Measurements from ENCODE around the gene CCDC112. TPM values are rescaled to one million over a fixed set of nuclear protein-coding genes. Genes with fewer than 3 reads are reported as not detected.
A peak's percentile ranks its signal among the peaks of the same experiment; 100 is the strongest.
"Not testable (repeated sequence)": the region's sequence is repeated elsewhere in the genome, so short reads cannot be mapped to it uniquely, and the experiment has no call there.

CCDC112 gene
- polyA plus RNA-seq, 5 donors: 12.5 to 19.9 (median 19.3) TPM

DNA sequence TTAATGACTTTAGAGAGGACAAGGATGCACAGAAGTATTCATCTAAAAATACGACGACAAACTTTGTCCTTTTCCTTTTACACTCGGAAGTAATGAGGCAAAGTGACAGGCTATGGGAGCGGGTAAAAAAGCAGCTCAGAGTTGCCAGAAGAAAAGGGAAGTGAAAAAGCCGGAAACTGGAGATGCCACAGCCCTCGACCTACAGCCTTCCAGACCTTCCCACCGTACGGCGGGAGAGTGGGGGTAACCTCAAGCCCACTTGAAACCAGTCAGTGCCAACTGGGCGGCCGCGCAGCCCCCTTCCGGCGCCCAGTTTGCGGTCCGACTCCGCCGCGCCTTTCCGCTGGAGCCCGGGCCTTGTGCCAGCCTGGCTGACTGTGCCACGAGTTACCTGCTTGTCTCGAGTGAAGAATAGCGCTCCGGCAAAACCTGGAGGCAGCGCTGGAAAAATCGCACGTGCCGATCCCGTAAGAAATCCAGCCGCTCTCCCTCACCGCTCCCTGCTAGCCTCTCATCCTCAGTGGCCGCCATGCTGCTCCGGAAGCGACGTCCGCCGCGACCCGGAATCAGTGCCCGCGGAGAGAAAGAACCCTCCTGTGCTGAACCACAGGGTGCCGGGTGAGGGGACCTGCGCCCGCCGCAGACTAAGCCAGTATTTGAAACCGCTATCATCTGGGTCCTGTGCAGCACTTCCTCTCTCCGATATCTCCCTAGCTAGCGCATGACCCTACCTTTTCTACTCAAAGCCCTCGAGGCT is 34.0 kb downstream of the CCDC112 start, which contains the start of gene PGGT1B:
Gene PGGT1B, minus strand, starts transcription at position 557 of the 757 bp plus-strand sequence. Its CDS starts 26 bp downstream, at position 531.
- DNase-seq: peak; percentile 61 to 70

DNA sequence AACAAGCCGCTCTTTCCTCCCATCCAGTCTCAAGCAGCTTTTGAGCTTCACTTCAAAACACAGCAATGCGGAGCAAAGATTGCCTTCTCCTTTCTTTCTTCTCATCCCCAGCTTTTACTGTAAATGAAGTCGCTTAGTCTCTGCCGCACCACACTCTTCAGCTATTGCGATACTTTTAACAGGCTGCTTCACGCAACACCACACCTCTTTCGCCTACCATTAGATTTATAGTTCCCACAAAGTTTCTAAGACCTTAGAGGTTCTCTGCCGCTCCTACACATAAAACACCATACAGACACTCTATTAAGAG is 34.5 kb downstream of the CCDC112 start:
- DNase-seq: peak in 1 of 2 donors; percentile 5

GRCh38 chr5:115260248-115260647 is 36.2 kb downstream of the CCDC112 start:
- no peak for DNase-seq

DNA sequence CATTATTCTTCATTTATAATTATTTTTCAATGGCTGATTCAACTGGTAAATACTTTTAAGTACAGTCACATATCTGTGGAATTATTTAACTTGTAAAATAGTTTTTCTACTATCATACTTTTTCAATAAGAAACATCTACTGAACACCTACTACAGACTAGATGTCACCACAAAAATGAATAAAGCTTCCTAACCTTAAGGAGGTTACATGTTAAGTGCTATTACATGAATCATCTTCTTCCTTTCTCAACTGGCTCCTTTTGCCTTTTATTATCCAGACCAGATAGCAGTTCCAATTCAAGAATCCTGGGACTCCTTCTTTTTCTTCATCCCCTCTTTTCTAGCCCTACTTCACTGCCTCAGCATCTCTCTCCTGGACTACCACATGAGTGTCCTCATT is 38.5 kb downstream of the CCDC112 start:
- no peak for DNase-seq

GRCh38 chr5:115249379-115249778 is 47.1 kb downstream of the CCDC112 start:
- not testable (repeated sequence) for DNase-seq

- peak; percentile 13 to 24 for DNase-seq
Observed at GRCh38 chr5:115246361-115246991, 50.0 kb downstream of the CCDC112 start.

DNA sequence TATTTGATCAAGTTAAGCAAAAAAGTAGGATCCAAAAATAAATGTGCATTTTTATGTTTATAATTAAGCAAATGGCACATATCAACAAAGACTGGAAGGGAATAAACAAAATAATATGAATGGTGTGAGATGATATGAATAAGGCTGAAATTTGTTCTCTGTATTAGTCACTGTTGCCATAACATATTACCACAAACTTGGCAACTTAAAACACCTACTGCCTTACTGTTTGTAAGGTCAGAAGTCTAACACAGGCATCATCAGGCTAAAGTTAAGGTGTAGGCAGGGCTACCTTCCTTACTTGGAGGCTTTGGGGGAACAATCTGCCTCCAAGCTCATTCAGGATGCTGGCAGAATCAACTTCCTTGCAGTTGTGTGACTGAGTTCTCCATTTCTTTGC is 53.0 kb downstream of the CCDC112 start:
- no peak for DNase-seq

GRCh38 chr5:115241881-115242642 is 54.4 kb downstream of the CCDC112 start:
- DNase-seq: no peak

DNA sequence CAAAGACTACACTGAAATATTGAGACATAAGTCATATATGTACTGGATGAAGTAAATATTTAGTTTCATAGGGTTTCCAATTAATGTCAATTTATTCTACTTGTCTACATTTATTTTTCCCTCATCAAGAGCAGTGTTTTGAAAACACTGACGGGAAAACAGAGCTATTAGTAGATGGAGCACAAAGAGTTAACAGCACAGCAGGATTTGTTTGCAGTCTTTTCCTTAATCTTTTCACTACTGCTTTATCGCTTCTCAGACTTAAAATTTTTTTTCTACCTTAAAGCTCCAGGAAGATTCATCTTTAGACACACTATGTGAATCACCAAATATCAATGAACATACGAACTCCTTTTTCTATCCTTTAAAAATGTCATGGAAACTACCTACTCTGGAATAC is 59.4 kb downstream of the CCDC112 start:
- no peak for DNase-seq

DNA sequence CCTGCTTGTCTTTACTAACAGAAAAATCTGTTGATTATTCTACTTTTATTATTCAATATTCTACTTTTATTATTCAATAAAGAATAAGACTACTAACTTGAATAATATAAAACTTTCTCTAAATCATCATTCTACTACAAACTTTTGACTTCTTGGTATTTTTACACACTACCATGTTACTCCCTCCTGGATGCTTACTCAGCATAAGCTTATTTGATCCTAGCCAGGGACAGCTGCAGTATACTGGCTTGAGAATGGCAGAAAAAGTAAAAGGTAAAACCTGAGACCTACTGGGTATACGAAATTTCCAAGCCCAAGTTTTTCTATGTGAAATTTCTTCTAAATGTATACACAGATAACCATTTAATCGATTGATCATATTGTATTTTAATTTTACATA is 59.9 kb downstream of the CCDC112 start:
- no peak for DNase-seq

DNA sequence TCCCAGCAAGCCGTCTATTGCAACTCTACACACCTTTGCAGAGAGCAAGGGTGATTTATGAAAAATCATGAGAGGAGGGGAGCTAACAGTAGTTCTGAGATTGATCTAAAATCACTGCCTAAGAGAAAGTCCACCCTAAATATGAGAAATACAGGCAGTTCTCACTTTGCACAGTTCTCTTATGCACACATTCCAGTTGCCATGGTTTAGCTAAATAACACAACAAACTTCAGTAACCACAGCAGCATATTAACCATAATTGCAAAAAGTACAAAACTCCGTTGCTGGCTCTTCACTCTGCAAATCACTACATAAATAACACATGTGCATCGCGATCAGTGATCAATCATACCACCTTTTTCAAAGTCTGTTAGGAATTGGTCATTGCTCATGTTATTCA is 64.9 kb downstream of the CCDC112 start:
- no peak for DNase-seq

- no peak for DNase-seq
Observed at GRCh38 chr5:115229606-115230005, 66.8 kb downstream of the CCDC112 start.

DNA sequence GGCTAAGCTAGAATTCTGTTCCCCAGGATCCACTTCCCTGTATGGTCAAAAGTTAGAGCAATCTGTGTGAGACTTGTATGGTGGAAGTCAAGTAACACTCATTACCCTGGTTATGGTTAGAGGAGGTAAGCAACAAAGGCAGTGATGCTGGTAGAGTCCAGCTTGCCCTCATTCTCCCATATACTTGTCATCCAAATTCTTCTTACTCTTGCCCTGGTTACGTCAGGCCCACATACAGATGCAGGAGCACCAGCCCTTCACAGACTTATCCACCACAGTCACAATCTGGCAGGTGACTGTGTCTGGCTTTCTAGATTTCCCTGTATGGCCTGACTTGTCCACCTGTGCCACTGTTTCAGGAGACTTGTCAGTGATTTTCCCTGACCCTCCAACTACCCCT is 69.2 kb downstream of the CCDC112 start:
- DNase-seq: no peak

Other genes starting within 250 kb of the CCDC112 start
- gene TRIM36, start 126.7 kb downstream of the CCDC112 start, polyA plus RNA-seq (ENCODE audit: insufficient read depth in 1 of 5, insufficient read length in 5 of 5, low replicate concordance in 1 of 5): 1 to 10 TPM; 1.1 to 2.0 (median 1.6) TPM
- gene PGGT1B, start 33.8 kb downstream of the CCDC112 start, polyA plus RNA-seq (ENCODE audit: insufficient read depth in 1 of 5, insufficient read length in 5 of 5, low replicate concordance in 1 of 5): 10 to 100 TPM; 21.7 to 37.7 (median 32.9) TPM
- 10 to 100 TPM; 16.5 to 27.4 (median 25.1) TPM for gene FEM1C, start 248.1 kb upstream of the CCDC112 start, polyA plus RNA-seq (ENCODE audit: insufficient read depth in 1 of 5, insufficient read length in 5 of 5, low replicate concordance in 1 of 5)